SU-DHL-6 (cell line): ENCODE measurements around the gene NUP62.

Experiments
- H2AFZ ChIP-seq: fragments of 200-600 bp; sonication (generic); 2 replicates; pipeline ENCODE4 v1.6.1; 2014; ENCODE audit warnings: low read depth, mild to moderate bottlenecking, moderate library complexity, mixed read lengths, antibody characterized with exemption, low read length; ENCODE audit not compliant: severe bottlenecking
- H3F3A ChIP-seq: fragments of 200-600 bp; shearing (Covaris generic); 2 replicates; pipeline ENCODE4 v1.6.0; 2016; ENCODE audit warnings: antibody characterized with exemption, mild to moderate bottlenecking; ENCODE audit not compliant: insufficient read depth
- H3K27ac ChIP-seq: fragments of 200-600 bp; sonication (generic); 2 replicates; pipeline ENCODE4 v1.5.1; 2016; ENCODE audit warnings: low read depth, mild to moderate bottlenecking, low read length, moderate library complexity, mixed read lengths
- H3K27me3 ChIP-seq: fragments of 200-600 bp; sonication (generic), shearing (Covaris generic); 2 replicates; pipeline ENCODE4 v1.6.0; 2014; ENCODE audit warnings: mild to moderate bottlenecking, low read length
- H3K36me3 ChIP-seq: fragments of 200-600 bp; sonication (generic); 2 replicates; pipeline ENCODE4 v1.6.1; 2014; ENCODE audit warnings: mild to moderate bottlenecking, low read length, mixed read lengths
- H3K4me2 ChIP-seq: fragments of 300-600, 200-600 bp; shearing (Covaris generic), sonication (generic); 2 replicates; pipeline ENCODE4 v1.6.0; 2014; ENCODE audit warnings: low read length, low read depth, mild to moderate bottlenecking; ENCODE audit not compliant: poor library complexity, severe bottlenecking
- H3K4me3 ChIP-seq: fragments of 200-600 bp; sonication (generic); 2 replicates; pipeline ENCODE4 v1.5.1; 2014; ENCODE audit warnings: antibody characterized with exemption, low read length, mild to moderate bottlenecking, mixed read lengths; ENCODE audit not compliant: insufficient read depth, poor library complexity, severe bottlenecking
- H3K79me2 ChIP-seq: fragments of 200-600 bp; sonication (generic); 2 replicates; pipeline ENCODE4 v1.6.1; 2014; ENCODE audit warnings: mild to moderate bottlenecking, low read length, moderate library complexity; ENCODE audit not compliant: insufficient read depth
- H3K9ac ChIP-seq: fragments of 200-600 bp; sonication (generic); 2 replicates; pipeline ENCODE4 v1.7.0; 2014; ENCODE audit warnings: mild to moderate bottlenecking, low read length
- H3K9me2 ChIP-seq: fragments of 200-600 bp; sonication (generic); replicated peaks from 2 replicates; pipeline ENCODE4 v1.6.1; 2014; ENCODE audit warnings: low read length; ENCODE audit not compliant: insufficient read depth
- H3K9me3 ChIP-seq: fragments of 200-600 bp; sonication (generic); 2 replicates; pipeline ENCODE4 v1.6.1; 2014; ENCODE audit warnings: low read length, mixed read lengths; ENCODE audit not compliant: insufficient read depth
- H4K20me1 ChIP-seq: fragments of 200-600 bp; sonication (generic); 2 replicates; pipeline ENCODE4 v1.6.1; 2014; ENCODE audit warnings: low read depth, mild to moderate bottlenecking, antibody characterized with exemption, low read length, moderate library complexity, mixed read lengths
- CTCF ChIP-seq: fragments of 200-600 bp; sonication (generic); IDR thresholded peaks from one replicate; pipeline ENCODE4 v1.5.1; 2017; ENCODE audit warnings: antibody characterized with exemption, mild to moderate bottlenecking, low read length, moderate library complexity; ENCODE audit not compliant: insufficient read depth, poor library complexity, severe bottlenecking
- EZH2phosphoT487 ChIP-seq: fragments of 200-600 bp; sonication (generic), shearing (Covaris generic); conservative IDR thresholded peaks from 2 replicates; pipeline ENCODE4 v1.6.1; 2018; ENCODE audit warnings: mild to moderate bottlenecking, antibody characterized with exemption, low read length, moderate library complexity, mixed read lengths

The NUP62 gene

GRCh38 chr19:49907745-49908446 lies 21.4 kb downstream of the NUP62 start:
- H3K4me2 ChIP-seq = no peak overlapping the region
- H3K27ac ChIP-seq = peak overlapping the region; percentile 46
- H3K4me3 ChIP-seq = no peak overlapping the region
- H4K20me1 ChIP-seq = no peaks in the 10 kb centered on the region
- TF ChIP-seq EZH2phosphoT487 (no peak), CTCF (no peak)
- peaks cover 19% of the 10 kb centered on the region; the same call in 1 of the 2 replicates for H3F3A ChIP-seq
- no peaks in the 10 kb centered on the region for H3K27me3 ChIP-seq
- no peaks in the 10 kb centered on the region for H3K9me2 ChIP-seq
- no peak overlapping the region for H2AFZ ChIP-seq
- no peak overlapping the region for H3K9ac ChIP-seq
- 0 out of 2 replicates have a peak, but pooled peaks cover 4% of the 10 kb centered on the region for H3K79me2 ChIP-seq
- no peaks in the 10 kb centered on the region for H3K36me3 ChIP-seq
- H3K9me3 ChIP-seq = no peaks in the 10 kb centered on the region

- H3K9me2 ChIP-seq = no peaks in the 10 kb centered on the region
- no peak overlapping the region for H3K4me2 ChIP-seq
- no peak for TF ChIP-seq EZH2phosphoT487
- TF ChIP-seq CTCF = no peak
- H4K20me1 ChIP-seq = no peaks in the 10 kb centered on the region
- no peaks in the 10 kb centered on the region for H3K9me3 ChIP-seq
- H3K27me3 ChIP-seq = no peaks in the 10 kb centered on the region
- no peaks in the 10 kb centered on the region for H3K36me3 ChIP-seq
- H2AFZ ChIP-seq = no peak overlapping the region
- H3K4me3 ChIP-seq = no peak overlapping the region
- peak overlapping the region; percentile 46 for H3K27ac ChIP-seq
- 0 out of 2 replicates have a peak, but pooled peaks cover 4% of the 10 kb centered on the region for H3K79me2 ChIP-seq
- no peak overlapping the region for H3K9ac ChIP-seq
- peaks cover 18% of the 10 kb centered on the region; the same call in 1 of the 2 replicates for H3F3A ChIP-seq
These were observed 22.3 kb downstream of the NUP62 start for GRCh38 chr19:49906879-49907564.

GRCh38 chr19:49904136-49904535 lies 25.2 kb downstream of the NUP62 start:
- Histone ChIP-seq H3K27me3 (no peaks in the 10 kb centered on the region), H3K9me3 (no peaks in the 10 kb centered on the region), H3K79me2 (no peaks in the 10 kb centered on the region), H3K4me3 (no peak overlapping the region), H2AFZ (no peak overlapping the region), H3K4me2 (no peak overlapping the region), H3K9me2 (no peaks in the 10 kb centered on the region), H3K9ac (no peak overlapping the region), H3F3A (peaks cover 11% of the 10 kb centered on the region; the same call in 1 of the 2 replicates), H3K27ac (no peak overlapping the region), H3K36me3 (no peaks in the 10 kb centered on the region), H4K20me1 (no peaks in the 10 kb centered on the region)
- TF ChIP-seq EZH2phosphoT487 (no peak), CTCF (no peak)
